OCI-LY7 (cell line): ENCODE measurements around the gene NPBWR2. TPM values are rescaled to one million over a fixed set of nuclear protein-coding genes. Genes with fewer than 3 reads are reported as not detected.

Experiments
- BruUV-seq: library from RNA; stranded (reverse); fragments of 400-500 nt; replicated peaks from 2 replicates; lab custom pipeline; 2021; lab: Mats Ljungman, UMichigan
- CTCF ChIA-PET: fragments of 300-600 bp; sonication (Branson Sonifier 250); formaldehyde crosslinking; loops from one replicate; lab custom pipeline; 2022; ENCODE audit warnings: antibody characterized with exemption; ENCODE audit not compliant: unreplicated experiment; lab: Charles Lee
- POLR2A ChIA-PET: fragments of 300-600 bp; sonication (Branson Sonifier 250); formaldehyde crosslinking; loops from one replicate; lab custom pipeline; 2022; ENCODE audit warnings: antibody characterized with exemption; lab: Charles Lee
- DNase-seq: peaks from one replicate; pipeline ENCODE4 v3.0.0-alpha.2; 2015; ENCODE audit warnings: low spot score
- H2AFZ ChIP-seq: fragments of 200-600 bp; sonication (generic), shearing (Covaris generic); 2 replicates; pipeline ENCODE4 v1.6.1; 2014; ENCODE audit warnings: mild to moderate bottlenecking, antibody characterized with exemption, low read length, moderate library complexity
- H3K27ac ChIP-seq: fragments of 200-600 bp; sonication (generic); 2 replicates; pipeline ENCODE4 v1.5.1; 2014; ENCODE audit warnings: mixed run types, low read depth, mild to moderate bottlenecking, moderate library complexity, low read length, inconsistent platforms; ENCODE audit not compliant: poor library complexity, severe bottlenecking
- H3K36me3 ChIP-seq: fragments of 200-600 bp; sonication (generic); 2 replicates; pipeline ENCODE4 v1.6.1; 2014; ENCODE audit warnings: mild to moderate bottlenecking, antibody characterized with exemption, low read length, moderate library complexity, mixed read lengths; ENCODE audit not compliant: insufficient read depth
- H3K4me1 ChIP-seq: fragments of 200-600 bp; sonication (generic); 2 replicates; pipeline ENCODE4 v1.5.1; 2014; ENCODE audit warnings: mild to moderate bottlenecking, low read length; ENCODE audit not compliant: insufficient read depth, poor library complexity, severe bottlenecking
- H3K4me2 ChIP-seq: fragments of 200-600 bp; sonication (generic); 2 replicates; pipeline ENCODE4 v1.6.1; 2014; ENCODE audit warnings: mild to moderate bottlenecking, low read length
- H3K4me3 ChIP-seq: fragments of 200-600 bp; sonication (generic); 2 replicates; pipeline ENCODE4 v1.5.1; 2014; ENCODE audit warnings: mild to moderate bottlenecking, low read depth, low read length; ENCODE audit not compliant: poor library complexity, severe bottlenecking
- H3K79me2 ChIP-seq: fragments of 200-600 bp; sonication (generic); 2 replicates; pipeline ENCODE4 v1.6.1; 2016; ENCODE audit warnings: low read depth, mild to moderate bottlenecking, low read length, moderate library complexity, mixed read lengths; ENCODE audit not compliant: insufficient read depth
- H3K9me2 ChIP-seq: fragments of 200-600 bp; sonication (generic); 2 replicates; pipeline ENCODE4 v1.6.1; 2016; ENCODE audit warnings: mild to moderate bottlenecking, low read length, mixed read lengths; ENCODE audit not compliant: insufficient read depth
- H3K9me3 ChIP-seq: fragments of 200-600 bp; sonication (generic); 2 replicates; pipeline ENCODE4 v1.6.1; 2014; ENCODE audit warnings: mild to moderate bottlenecking, mixed run types, low read length, mixed read lengths
- H4K20me1 ChIP-seq: fragments of 200-600 bp; sonication (generic); 2 replicates; pipeline ENCODE4 v1.6.1; 2014; ENCODE audit warnings: mild to moderate bottlenecking, antibody characterized with exemption, low read length, moderate library complexity, mixed read lengths; ENCODE audit not compliant: insufficient read depth
- CTCF ChIP-seq: fragments of 200-600 bp; sonication (generic); conservative IDR thresholded peaks from 2 replicates; pipeline ENCODE4 v1.5.1; 2014; ENCODE audit warnings: mild to moderate bottlenecking, antibody characterized with exemption, low read length, moderate library complexity, mixed read lengths
- EZH2phosphoT487 ChIP-seq: fragments of 200-600 bp; sonication (generic); IDR thresholded peaks from 2 replicates; pipeline ENCODE4 v1.6.1; 2018; ENCODE audit warnings: low read depth, borderline replicate concordance, mild to moderate bottlenecking, mixed run types, antibody characterized with exemption, low read length, moderate library complexity, mixed read lengths
- intact Hi-C: fragments of 100-400 bp; cut with micrococcal nuclease; formaldehyde crosslinking; loops from one replicate; pipeline ENCODE4 v1.10.0; 2022; ENCODE audit not compliant: unreplicated experiment
- total RNA-seq, 2 experiments: library from RNA; depleted of rRNA in 1 of 2; stranded (reverse); fragments of >200 nt in 1 of 2; shearing (Covaris generic) in 1 of 2; gene quantifications; 2 replicates each; pipeline ENCODE4 v1.2.3, GENCODE V29; 2014 to 2022

The NPBWR2 gene
- total RNA-seq, 2 experiments from 2014 or later, result not detected

- intact Hi-C loops, result loop anchor here (5.0 kb wide), 2 partner anchors 93 to 448 kb away; partner anchors contain the start of genes GMEB2 and PRPF6
- no TSS peak for BruUV-seq
Measured at GRCh38 chr20:64075556-64075955, 31.8 kb downstream of the NPBWR2 start.

GRCh38 chr20:64074963-64075362 is 32.4 kb downstream of the NPBWR2 start:
- DNase-seq, result no peak
- Histone ChIP-seq H3K36me3 (peaks cover 43% of the 10 kb centered on the region; the same call in 1 of the 2 replicates), H3K4me1 (peaks cover 33% of the 10 kb centered on the region), H3K79me2 (peaks cover 13% of the 10 kb centered on the region; the same call in 1 of the 2 replicates), H4K20me1 (no peaks in the 10 kb centered on the region), H3K27ac (no peak overlapping the region), H3K4me2 (no peak overlapping the region), H3K4me3 (no peak overlapping the region), H3K9me2 (no peaks in the 10 kb centered on the region), H2AFZ (no peak overlapping the region), H3K9me3 (no peaks in the 10 kb centered on the region)
- BruUV-seq, result no TSS peak
- no peak for TF ChIP-seq EZH2phosphoT487
- TF ChIP-seq CTCF, result no peak
- intact Hi-C loops, result loop anchor here (5.0 kb wide), 2 partner anchors 93 to 448 kb away; partner anchors contain the start of genes GMEB2 and PRPF6
- CTCF ChIA-PET, result no interaction called here
- POLR2A ChIA-PET, result no interaction called here

More at GRCh38 chr20:64075556-64075955, 31.8 kb downstream of the NPBWR2 start:
- no peak for TF ChIP-seq EZH2phosphoT487
- Histone ChIP-seq H3K36me3 (peaks cover 43% of the 10 kb centered on the region; the same call in 1 of the 2 replicates), H3K4me2 (no peak overlapping the region), H3K27ac (no peak overlapping the region), H2AFZ (no peak overlapping the region), H3K4me1 (peaks cover 39% of the 10 kb centered on the region), H3K79me2 (peaks cover 13% of the 10 kb centered on the region; the same call in 1 of the 2 replicates), H4K20me1 (no peaks in the 10 kb centered on the region), H3K9me2 (no peaks in the 10 kb centered on the region), H3K9me3 (no peaks in the 10 kb centered on the region), H3K4me3 (no peak overlapping the region)
- CTCF ChIA-PET, result no interaction called here
- DNase-seq, result no peak
- POLR2A ChIA-PET, result interaction anchor here (1.0 kb wide), 1 partner anchor 21 kb away, joined by 3 read pairs; no protein-coding TSS in a partner anchor

- no TSS peak for BruUV-seq
- H3K79me2 ChIP-seq, result peaks cover 13% of the 10 kb centered on the region; the same call in 1 of the 2 replicates
- no peak overlapping the region for H3K4me2 ChIP-seq
- H4K20me1 ChIP-seq, result no peaks in the 10 kb centered on the region
- TF ChIP-seq CTCF, result no peak
- TF ChIP-seq EZH2phosphoT487, result no peak
- no peaks in the 10 kb centered on the region for H3K9me2 ChIP-seq
- H2AFZ ChIP-seq, result no peak overlapping the region
- H3K4me1 ChIP-seq, result peaks cover 33% of the 10 kb centered on the region
- H3K36me3 ChIP-seq, result peaks cover 43% of the 10 kb centered on the region; the same call in 1 of the 2 replicates
- intact Hi-C loops, result no loop called here
- H3K27ac ChIP-seq, result no peak overlapping the region
- H3K4me3 ChIP-seq, result no peak overlapping the region
- ChIA-PET POLR2A (no interaction called here), CTCF (interaction anchor here (0.6 kb wide), 1 partner anchor 91 kb away, joined by 3 read pairs; no protein-coding TSS in a partner anchor)
- H3K9me3 ChIP-seq, result no peaks in the 10 kb centered on the region
- DNase-seq, result no peak
Measured at GRCh38 chr20:64074184-64074789, 33.1 kb downstream of the NPBWR2 start.
